ENCODE data around the gene TOMT.

The TOMT gene, protein sequence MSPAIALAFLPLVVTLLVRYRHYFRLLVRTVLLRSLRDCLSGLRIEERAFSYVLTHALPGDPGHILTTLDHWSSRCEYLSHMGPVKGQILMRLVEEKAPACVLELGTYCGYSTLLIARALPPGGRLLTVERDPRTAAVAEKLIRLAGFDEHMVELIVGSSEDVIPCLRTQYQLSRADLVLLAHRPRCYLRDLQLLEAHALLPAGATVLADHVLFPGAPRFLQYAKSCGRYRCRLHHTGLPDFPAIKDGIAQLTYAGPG

GRCh38 chr11:72105888-72106287 lies at the start of gene TOMT:
TSS of gene TOMT (plus strand) at chr11:72105924. CDS start at chr11:72105952, 28 bp downstream.
- DNase-seq, result no peak

DNA sequence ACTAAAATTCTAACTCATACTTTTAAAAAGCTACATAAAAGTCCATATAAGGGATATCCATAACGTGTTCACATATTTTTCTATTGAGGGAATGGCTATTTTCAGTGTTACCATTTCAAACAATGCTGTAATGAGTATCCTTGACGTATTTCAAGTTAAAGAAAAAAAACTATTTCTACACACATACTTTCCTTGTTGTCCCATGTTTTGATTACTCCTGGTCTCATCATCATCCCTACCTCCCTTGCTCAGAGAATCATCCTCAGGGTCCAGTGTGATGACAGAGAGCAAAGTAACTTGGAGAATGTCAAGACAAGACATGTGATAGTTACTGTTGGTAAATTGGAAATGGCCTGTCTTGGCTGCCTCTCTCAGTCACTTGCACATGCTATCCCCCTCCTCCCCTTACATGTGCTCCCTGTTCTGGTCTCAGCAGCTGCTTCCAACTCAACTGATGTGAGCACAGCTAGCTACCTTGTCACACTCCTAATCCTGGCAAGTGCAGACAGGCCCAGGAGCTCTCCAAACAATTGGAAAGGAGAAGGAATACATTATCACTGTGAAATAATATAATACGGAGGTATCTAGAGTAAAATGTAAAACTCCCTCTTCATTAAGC lies 47.2 kb upstream of the TOMT start:
- DNase-seq, result no peak

- DNase-seq, result no peak
These were observed 43.9 kb upstream of the TOMT start for GRCh38 chr11:72061739-72062396.

GRCh38 chr11:72066855-72067254 lies 38.9 kb upstream of the TOMT start:
- DNase-seq, result no peak

GRCh38 chr11:72067266-72067665 lies 38.5 kb upstream of the TOMT start:
- no peak for DNase-seq

- DNase-seq, result no peak
These were observed 38.0 kb upstream of the TOMT start for GRCh38 chr11:72067676-72068075.

GRCh38 chr11:72069200-72069599 lies 36.5 kb upstream of the TOMT start:
- no peak for DNase-seq

- DNase-seq, result no peak
These were observed 35.9 kb upstream of the TOMT start for GRCh38 chr11:72069787-72070251.

DNA sequence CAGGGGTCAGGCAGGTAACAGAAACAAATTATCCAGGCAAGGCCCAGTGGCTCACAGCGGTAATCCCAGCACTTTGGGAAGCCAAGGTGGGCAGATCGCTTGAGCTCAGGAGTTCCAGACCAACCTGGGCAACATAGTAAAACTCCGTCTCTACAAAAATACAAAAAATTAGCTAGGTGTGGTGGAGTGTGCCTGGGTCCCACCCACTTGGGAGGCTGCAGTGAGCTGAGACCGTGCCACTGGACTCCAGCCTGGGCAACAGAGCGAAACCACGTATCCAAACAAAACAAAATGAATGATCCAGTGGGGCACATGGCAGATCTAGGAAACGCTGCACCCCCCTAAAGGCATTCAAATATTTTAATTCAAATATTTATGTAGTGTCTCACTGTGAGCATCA lies 35.2 kb upstream of the TOMT start:
- no peak for DNase-seq

DNA sequence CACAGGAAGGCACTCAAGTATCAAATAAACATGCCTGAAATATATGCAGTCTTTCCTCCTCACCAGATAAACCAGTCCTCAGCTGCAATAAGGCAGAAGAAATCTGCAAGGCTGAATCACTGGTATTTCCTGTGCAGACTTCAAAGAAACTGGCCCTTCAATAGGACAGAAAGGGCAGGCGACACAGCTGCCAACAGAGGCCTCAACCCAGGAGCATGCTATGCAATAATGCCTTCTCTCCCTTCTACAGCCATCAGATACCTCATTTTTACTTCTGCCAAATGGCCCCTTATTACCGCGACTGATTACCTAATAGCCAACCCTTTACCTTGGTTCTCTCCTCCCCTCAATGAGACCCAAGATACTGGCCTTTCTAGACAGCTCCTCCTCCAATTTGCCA lies 33.4 kb upstream of the TOMT start:
- DNase-seq, result no peak

- no peak for DNase-seq
These were observed 30.6 kb upstream of the TOMT start for GRCh38 chr11:72075109-72075508.

DNA sequence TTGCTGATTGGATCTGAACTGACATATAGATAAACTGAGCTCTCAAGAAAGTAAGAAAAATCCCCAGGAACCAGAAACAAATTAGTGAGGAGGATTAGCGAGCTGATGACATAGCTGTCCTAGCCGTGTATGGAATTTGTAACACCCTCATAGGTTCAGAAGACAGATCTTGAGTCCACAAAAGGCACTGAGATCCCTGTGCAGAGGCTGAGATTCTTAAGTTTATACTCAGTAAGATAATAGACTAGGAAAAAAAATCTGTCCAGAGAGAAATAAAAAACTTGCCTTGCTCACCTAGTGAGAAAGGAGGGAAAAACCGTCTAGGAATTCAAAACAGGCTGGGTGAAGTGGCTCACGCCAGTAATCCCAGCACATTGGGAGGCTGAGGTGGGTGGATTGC lies 30.0 kb upstream of the TOMT start:
- no peak for DNase-seq

DNA sequence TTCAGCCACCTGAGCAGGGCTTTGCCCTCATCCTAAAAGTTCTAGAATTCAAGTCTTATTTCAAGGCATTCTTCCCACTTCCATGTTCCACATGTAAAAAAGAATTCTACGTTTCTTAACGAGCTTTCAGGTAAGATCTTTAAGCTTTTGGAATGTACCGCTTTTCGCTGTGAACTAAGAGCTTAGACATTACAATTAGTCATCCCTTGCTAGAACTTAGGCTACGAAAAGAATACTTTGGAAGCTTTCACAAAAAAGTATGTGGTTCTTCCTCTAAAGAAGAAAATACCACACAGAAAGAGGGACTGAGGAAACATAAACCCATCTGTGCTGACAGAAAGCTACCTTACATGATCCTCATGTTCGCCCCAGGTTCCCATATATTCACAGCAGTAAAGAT lies 27.2 kb upstream of the TOMT start:
- no peak for DNase-seq

DNA sequence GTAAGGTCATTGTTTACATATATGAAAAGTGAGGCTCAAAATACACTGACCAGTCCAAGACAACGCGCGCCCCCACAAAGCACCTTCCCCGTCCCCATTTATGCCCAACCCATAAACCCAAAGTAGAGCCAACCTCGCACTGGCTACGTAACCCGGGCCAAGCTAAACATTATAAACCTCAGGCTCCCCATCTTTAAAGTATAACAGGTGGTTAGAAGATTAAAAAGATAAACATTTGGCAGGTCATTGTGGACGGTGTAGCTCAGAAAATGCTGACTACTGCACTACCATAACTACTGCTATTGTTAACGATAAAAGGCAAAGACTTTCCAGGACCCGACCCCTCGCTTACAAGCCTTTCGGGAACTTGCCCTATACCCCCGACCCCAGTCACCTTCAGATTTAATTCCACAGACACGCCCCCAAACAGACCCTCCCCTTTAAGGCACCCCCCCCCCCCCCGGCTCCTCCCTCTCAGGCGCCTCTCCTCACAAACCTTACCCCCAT lies 25.9 kb upstream of the TOMT start:
- no peak for DNase-seq

GRCh38 chr11:72080326-72081183 lies 25.2 kb upstream of the TOMT start, which contains the start of the genes LRRC51 and NUMA1:
TSS of gene LRRC51 (plus strand) at chr11:72080850. CDS start at chr11:72089084, 8,234 bp downstream.
TSS of gene NUMA1 (minus strand) at chr11:72080542. CDS start at chr11:72035943, 44,599 bp downstream.
- DNase-seq, result peak; percentile 99

- no peak for DNase-seq
These were observed 24.5 kb upstream of the TOMT start for GRCh38 chr11:72081184-72081644.

GRCh38 chr11:72081821-72082453 lies 23.8 kb upstream of the TOMT start:
- no peak for DNase-seq

DNA sequence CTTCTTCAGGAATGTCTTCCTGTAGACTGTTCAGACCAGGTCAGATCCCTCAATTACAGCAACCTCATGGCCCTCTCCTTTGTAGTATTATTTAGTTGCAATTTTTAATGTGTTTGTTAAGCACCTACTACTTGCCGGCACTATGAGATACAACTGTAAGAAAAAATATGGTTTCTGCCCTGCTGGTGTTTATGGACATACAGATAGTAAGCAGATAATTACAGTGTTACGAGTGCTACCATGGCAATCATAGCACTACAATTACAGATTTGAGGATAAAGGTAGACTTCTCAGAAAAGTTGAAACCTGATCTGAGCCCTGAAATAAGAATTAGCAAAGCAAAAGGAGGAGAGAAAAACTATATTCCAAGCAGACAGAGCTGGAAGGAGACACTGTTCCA lies 22.3 kb upstream of the TOMT start:
- no peak for DNase-seq

- no peak for DNase-seq
These were observed 21.6 kb upstream of the TOMT start for GRCh38 chr11:72084076-72084475.

GRCh38 chr11:72084965-72085364 lies 20.8 kb upstream of the TOMT start:
- no peak for DNase-seq

DNA sequence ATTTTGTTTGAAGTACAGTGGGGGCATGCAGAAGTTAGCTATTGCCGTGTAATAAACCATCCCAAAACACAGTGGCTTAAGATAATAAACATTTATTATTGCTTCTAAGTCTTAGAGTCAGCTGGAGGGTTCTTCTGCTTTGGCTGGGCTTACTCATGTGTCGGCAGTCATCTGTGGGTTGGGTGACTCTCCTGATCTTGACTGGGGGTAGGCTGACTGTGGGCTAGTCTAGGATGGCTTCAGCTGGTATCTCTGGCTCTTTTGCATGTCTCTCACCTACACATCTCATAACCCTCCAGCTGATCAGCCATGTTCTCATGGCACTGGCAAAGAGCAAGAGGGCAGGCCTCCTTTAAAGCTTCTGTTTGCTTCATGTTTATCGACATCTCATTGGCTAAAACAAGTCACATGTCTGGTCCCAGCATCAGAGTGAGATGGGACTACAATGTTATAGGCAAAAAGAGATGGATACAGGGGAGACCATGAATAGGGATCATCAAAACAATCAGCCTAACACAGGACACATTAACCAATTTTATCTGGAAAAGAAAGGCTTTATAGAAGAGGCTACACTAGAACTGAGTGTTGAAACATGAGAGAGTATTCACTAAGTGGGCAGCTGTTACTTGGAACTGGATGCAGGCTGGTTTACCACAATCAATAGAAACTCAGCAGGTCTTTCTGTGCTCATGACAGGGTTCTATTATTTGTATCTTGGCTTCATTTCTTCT lies 19.9 kb upstream of the TOMT start:
- no peak for DNase-seq
